MM.1S (cell line): ENCODE measurements around the gene CLDND1.

Experiments used
- DNase-seq: peaks from one replicate; pipeline ENCODE4 v3.0.0-alpha.2; 2015
- H2AFZ ChIP-seq: fragments of 300-600 bp; sonication (generic); 2 replicates; pipeline ENCODE4 v1.6.0; 2016; ENCODE audit warnings: antibody characterized with exemption, low read length
- H3F3A ChIP-seq: fragments of 300-600 bp; sonication (generic); 2 replicates; pipeline ENCODE4 v1.6.1; 2016; ENCODE audit warnings: mild to moderate bottlenecking, antibody characterized with exemption, low read length, moderate library complexity, mixed read lengths; ENCODE audit not compliant: insufficient read depth
- H3K27ac ChIP-seq: fragments of 300-600 bp; sonication (generic); 2 replicates; pipeline ENCODE4 v1.5.1; 2016; ENCODE audit warnings: mild to moderate bottlenecking, low read length
- H3K27me3 ChIP-seq: fragments of 300-600 bp; sonication (generic); replicated peaks from 2 replicates; pipeline ENCODE4 v1.6.0; 2016; ENCODE audit warnings: low read length; ENCODE audit not compliant: insufficient read depth
- H3K36me3 ChIP-seq: fragments of 300-600 bp; sonication (generic); replicated peaks from 2 replicates; pipeline ENCODE4 v1.6.1; 2016; ENCODE audit warnings: mild to moderate bottlenecking, low read length, mixed read lengths; ENCODE audit not compliant: insufficient read depth
- H3K4me1 ChIP-seq: fragments of 300-600 bp; sonication (generic); 2 replicates; pipeline ENCODE4 v1.6.1; 2016; ENCODE audit warnings: low read length, mixed read lengths
- H3K4me2 ChIP-seq: fragments of 300-600 bp; sonication (generic); 2 replicates; pipeline ENCODE4 v1.6.0; 2016; ENCODE audit warnings: low read depth, low read length
- H3K4me3 ChIP-seq: fragments of 300-600 bp; sonication (generic); 2 replicates; pipeline ENCODE4 v1.5.1; 2016; ENCODE audit warnings: low read length, mixed read lengths
- H3K79me2 ChIP-seq: fragments of 300-600 bp; sonication (generic); 2 replicates; pipeline ENCODE4 v1.6.1; 2016; ENCODE audit warnings: mixed run types, low read length, mixed read lengths
- H3K9ac ChIP-seq: fragments of 300-600 bp; sonication (generic); 2 replicates; pipeline ENCODE4 v1.6.1; 2016; ENCODE audit warnings: low read length, mixed read lengths
- H3K9me2 ChIP-seq: fragments of 300-600 bp; sonication (generic); replicated peaks from 2 replicates; pipeline ENCODE4 v1.6.1; 2016; ENCODE audit warnings: mild to moderate bottlenecking, low read length, mixed read lengths; ENCODE audit not compliant: insufficient read depth
- H3K9me3 ChIP-seq: fragments of 300-600 bp; sonication (generic); replicated peaks from 2 replicates; pipeline ENCODE4 v1.6.1; 2016; ENCODE audit warnings: mild to moderate bottlenecking, low read length, mixed read lengths; ENCODE audit not compliant: insufficient read depth
- H4K20me1 ChIP-seq: fragments of 300-600 bp; sonication (generic); 2 replicates; pipeline ENCODE4 v1.6.1; 2016; ENCODE audit warnings: mild to moderate bottlenecking, low read length, moderate library complexity, mixed read lengths; ENCODE audit not compliant: insufficient read depth
- CTCF ChIP-seq: fragments of 300-600 bp; sonication (generic); IDR thresholded peaks from 2 replicates; pipeline ENCODE4 v1.5.1; 2016; ENCODE audit warnings: antibody characterized with exemption, low read length, mixed read lengths
- EZH2 ChIP-seq: fragments of 300-600 bp; sonication (generic); optimal IDR thresholded peaks from 2 replicates; pipeline ENCODE3; 2017; ENCODE audit warnings: low read depth, mild to moderate bottlenecking, antibody characterized with exemption, low read length, mixed read lengths
- EZH2phosphoT487 ChIP-seq: fragments of 300-600 bp; sonication (generic); IDR thresholded peaks from 2 replicates; pipeline ENCODE4 v1.6.1; 2018; ENCODE audit warnings: antibody characterized with exemption, low read length

CLDND1 gene

DNA sequence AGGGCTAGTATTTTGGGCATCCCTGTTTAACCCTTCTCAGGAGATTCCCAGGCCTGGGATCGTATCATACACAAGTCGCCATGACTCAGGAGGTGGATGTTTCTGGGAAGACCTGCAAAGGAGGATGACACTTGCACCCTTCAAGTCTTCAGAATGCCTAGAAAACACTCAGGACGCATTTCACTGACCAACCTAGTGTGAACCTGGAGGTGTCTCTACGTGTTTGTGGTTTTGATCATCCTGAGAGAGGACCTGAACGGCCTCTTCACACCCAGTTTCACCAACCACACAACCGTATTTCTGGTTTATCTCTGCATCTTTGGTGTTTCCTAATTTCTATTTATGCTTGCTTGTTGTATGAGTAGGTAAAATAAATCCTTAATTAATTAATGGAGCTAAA is 2.8 kb upstream of the CLDND1 start:
- Histone ChIP-seq H2AFZ (no peak overlapping the region), H3K36me3 (no peaks in the 10 kb centered on the region; the same call in 1 of the 2 replicates), H3K79me2 (peaks cover 22% of the 10 kb centered on the region), H3K9ac (no peak overlapping the region), H3K9me2 (no peaks in the 10 kb centered on the region), H4K20me1 (no peaks in the 10 kb centered on the region), H3K27me3 (no peaks in the 10 kb centered on the region), H3K9me3 (no peaks in the 10 kb centered on the region), H3K4me2 (peak overlapping the region; percentile 28; the same call in 1 of the 2 replicates), H3K4me1 (peaks cover 23% of the 10 kb centered on the region), H3K4me3 (no peak overlapping the region), H3K27ac (peak overlapping the region; percentile 41; the same call in 1 of the 2 replicates), H3F3A (peaks cover 3% of the 10 kb centered on the region; the same call in 1 of the 2 replicates)
- TF ChIP-seq EZH2phosphoT487 (no peak), EZH2 (no peak), CTCF (no peak)
- peak; percentile 71 for DNase-seq

DNA sequence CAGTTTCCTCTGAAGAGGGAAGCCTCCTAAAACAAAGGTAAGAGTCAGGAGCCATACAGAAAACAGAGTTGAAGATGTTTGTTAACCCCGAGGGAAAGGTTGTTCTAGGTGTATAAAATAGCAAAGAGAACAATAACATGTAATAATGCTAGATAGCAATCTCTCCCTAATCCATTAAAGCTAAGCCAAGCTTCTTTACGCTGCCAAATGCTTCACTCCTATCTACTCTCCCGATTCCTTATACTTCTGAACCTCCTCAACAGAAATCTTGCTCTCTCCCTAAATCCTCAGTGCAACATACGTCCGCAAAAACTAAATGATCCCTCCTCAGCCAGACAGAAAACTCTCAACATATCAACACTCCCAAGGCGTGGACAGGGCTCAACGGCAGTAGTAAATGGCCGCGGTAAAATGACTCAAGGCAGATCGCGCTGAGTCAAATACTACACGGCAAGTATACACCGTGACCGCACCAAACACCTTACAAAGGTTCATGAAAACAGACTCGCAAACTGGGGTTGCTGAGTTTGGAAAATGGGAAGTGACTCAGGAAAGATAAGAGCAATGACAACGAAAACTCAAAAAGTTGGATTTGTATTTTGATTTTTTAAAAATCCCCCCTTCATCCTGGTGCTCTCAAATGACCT is 682 bp downstream of the CLDND1 start:
- H3K9me3 ChIP-seq = no peaks in the 10 kb centered on the region
- peak overlapping the region; percentile 33 for H2AFZ ChIP-seq
- TF ChIP-seq EZH2 = no peak
- TF ChIP-seq EZH2phosphoT487 = no peak
- no peak for TF ChIP-seq CTCF
- peak overlapping the region; percentile 95 for H3K9ac ChIP-seq
- H3K9me2 ChIP-seq = no peaks in the 10 kb centered on the region
- peak; percentile 58 for DNase-seq
- H3K36me3 ChIP-seq = no peaks in the 10 kb centered on the region; the same call in 1 of the 2 replicates
- H3F3A ChIP-seq = peaks cover 3% of the 10 kb centered on the region; the same call in 1 of the 2 replicates
- H4K20me1 ChIP-seq = no peaks in the 10 kb centered on the region
- H3K4me2 ChIP-seq = peak overlapping the region; percentile 85
- peaks cover 43% of the 10 kb centered on the region for H3K79me2 ChIP-seq
- no peaks in the 10 kb centered on the region for H3K27me3 ChIP-seq
- peaks cover 23% of the 10 kb centered on the region for H3K4me1 ChIP-seq
- H3K4me3 ChIP-seq = peak overlapping the region; percentile 94
- H3K27ac ChIP-seq = peak overlapping the region; percentile 81

GRCh38 chr3:98519351-98519750 is 3.4 kb downstream of the CLDND1 start:
- Histone ChIP-seq H3K36me3 (no peaks in the 10 kb centered on the region; the same call in 1 of the 2 replicates), H2AFZ (no peak overlapping the region), H3K4me3 (no peak overlapping the region), H3K27me3 (no peaks in the 10 kb centered on the region), H3K9me3 (no peaks in the 10 kb centered on the region), H3K79me2 (peaks cover 43% of the 10 kb centered on the region), H3K4me1 (peaks cover 12% of the 10 kb centered on the region), H3K9me2 (no peaks in the 10 kb centered on the region), H4K20me1 (no peaks in the 10 kb centered on the region), H3F3A (no peaks in the 10 kb centered on the region), H3K27ac (no peak overlapping the region), H3K4me2 (no peak overlapping the region), H3K9ac (no peak overlapping the region)
- no peak for TF ChIP-seq EZH2
- DNase-seq = no peak

DNA sequence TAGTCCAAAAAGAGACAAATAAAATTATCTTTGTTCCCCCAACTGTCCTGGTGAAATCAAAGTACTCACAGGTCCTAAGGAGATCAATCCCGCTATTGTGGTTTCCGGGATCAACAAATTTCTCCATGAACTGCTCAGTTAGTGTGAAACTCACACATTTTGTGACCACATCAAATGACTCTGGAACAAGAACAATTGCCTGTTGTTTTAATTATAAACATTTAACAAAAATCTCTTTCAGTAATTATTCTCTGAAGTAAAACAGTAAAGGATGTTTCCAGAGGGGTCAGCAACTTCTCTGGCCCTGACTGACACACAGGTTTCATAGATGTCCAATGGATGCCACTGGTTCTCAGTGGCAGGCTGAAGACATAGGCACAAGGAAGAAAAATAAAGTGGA is 3.9 kb downstream of the CLDND1 start:
- Histone ChIP-seq H3K9ac (no peak overlapping the region), H3K4me1 (peaks cover 12% of the 10 kb centered on the region), H3K4me2 (no peak overlapping the region), H2AFZ (no peak overlapping the region), H3K9me3 (no peaks in the 10 kb centered on the region), H3K9me2 (no peaks in the 10 kb centered on the region), H3K79me2 (peaks cover 43% of the 10 kb centered on the region), H3F3A (no peaks in the 10 kb centered on the region), H4K20me1 (no peaks in the 10 kb centered on the region), H3K36me3 (no peaks in the 10 kb centered on the region; the same call in 1 of the 2 replicates), H3K27me3 (no peaks in the 10 kb centered on the region), H3K27ac (no peak overlapping the region), H3K4me3 (no peak overlapping the region)
- DNase-seq = no peak
- TF ChIP-seq EZH2 (no peak), CTCF (no peak), EZH2phosphoT487 (no peak)
